Left renal pelvis (tissue), 4 donors: ENCODE results near the gene PEF1. TPM values are rescaled to one million over a fixed set of nuclear protein-coding genes. Genes with fewer than 3 reads are reported as not detected.
A peak's percentile ranks its signal among the peaks of the same experiment; 100 is the strongest.
"Not testable (repeated sequence)": the region's sequence is repeated elsewhere in the genome, so short reads cannot be mapped to it uniquely, and the experiment has no call there.

Experiments used
- DNase-seq, 4 donors: peaks; one replicate each; pipeline ENCODE4 v3.0.0-alpha.2; 2013; ENCODE audit warnings: low read depth in 4 of 4, low spot score in 3 of 4
- polyA plus RNA-seq, 4 donors: library from polyadenylated mRNA; unstranded; fragments of 120-200 nt; gene quantifications; one replicate each; pipeline ENCODE4 v1.2.1, GENCODE V29; 2013; ENCODE audit not compliant: insufficient read length in 4 of 4

The PEF1 gene
- polyA plus RNA-seq, 4 donors: 57.0 to 77.3 (median 75.9) TPM

DNA sequence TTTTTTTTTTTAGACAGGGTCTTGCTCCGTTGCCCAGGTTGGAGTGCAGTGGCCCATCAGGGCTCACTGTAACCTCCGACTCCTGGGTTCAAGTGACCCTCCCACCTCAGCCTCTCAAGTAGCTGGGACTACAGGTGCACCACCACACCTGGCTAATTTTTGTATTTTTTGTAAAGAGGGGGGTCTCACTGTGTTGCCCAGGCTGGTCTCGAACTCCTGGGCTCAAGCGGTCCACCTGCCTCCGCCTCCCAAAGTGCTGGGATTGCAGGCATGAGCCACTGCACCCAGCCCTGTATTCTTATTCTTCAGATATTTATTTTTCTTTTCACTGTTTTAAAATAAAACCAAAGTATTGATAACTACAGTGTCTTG lies 57.4 kb downstream of the PEF1 start:
- not testable (repeated sequence) for DNase-seq

DNA sequence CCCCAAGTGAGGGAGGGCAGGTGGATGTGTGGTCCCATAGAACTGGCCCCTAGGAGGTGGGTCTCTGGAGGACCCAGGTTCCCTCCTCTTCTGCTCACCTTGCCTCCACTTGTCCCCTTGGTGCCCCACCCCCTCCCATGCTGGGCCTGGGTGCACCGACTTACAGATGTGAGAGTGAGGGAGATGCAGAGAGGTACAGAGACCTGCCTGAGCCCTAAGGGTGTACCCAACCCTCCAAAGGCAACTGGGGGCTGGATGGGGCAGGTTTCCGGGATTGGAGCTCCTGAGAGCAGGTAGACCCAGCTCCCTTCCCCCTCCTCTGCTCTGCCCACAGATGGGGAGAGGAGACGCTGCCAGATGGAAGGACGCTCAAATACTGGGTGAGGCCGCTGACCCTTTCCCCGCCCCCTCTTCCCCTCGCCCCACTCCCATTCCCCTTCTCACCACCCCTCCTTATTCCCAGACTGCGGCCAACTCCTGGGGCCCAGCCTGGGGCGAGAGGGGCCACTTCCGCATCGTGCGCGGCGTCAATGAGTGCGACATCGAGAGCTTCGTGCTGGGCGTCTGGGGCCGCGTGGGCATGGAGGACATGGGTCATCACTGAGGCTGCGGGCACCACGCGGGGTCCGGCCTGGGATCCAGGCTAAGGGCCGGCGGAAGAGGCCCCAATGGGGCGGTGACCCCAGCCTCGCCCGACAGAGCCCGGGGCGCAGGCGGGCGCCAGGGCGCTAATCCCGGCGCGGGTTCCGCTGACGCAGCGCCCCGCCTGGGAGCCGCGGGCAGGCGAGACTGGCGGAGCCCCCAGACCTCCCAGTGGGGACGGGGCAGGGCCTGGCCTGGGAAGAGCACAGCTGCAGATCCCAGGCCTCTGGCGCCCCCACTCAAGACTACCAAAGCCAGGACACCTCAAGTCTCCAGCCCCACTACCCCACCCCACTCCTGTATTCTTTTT lies 58.0 kb downstream of the PEF1 start:
- no peak for DNase-seq

- DNase-seq: no peak
Observed at GRCh38 chr1:31585736-31586365, 58.8 kb downstream of the PEF1 start.

DNA sequence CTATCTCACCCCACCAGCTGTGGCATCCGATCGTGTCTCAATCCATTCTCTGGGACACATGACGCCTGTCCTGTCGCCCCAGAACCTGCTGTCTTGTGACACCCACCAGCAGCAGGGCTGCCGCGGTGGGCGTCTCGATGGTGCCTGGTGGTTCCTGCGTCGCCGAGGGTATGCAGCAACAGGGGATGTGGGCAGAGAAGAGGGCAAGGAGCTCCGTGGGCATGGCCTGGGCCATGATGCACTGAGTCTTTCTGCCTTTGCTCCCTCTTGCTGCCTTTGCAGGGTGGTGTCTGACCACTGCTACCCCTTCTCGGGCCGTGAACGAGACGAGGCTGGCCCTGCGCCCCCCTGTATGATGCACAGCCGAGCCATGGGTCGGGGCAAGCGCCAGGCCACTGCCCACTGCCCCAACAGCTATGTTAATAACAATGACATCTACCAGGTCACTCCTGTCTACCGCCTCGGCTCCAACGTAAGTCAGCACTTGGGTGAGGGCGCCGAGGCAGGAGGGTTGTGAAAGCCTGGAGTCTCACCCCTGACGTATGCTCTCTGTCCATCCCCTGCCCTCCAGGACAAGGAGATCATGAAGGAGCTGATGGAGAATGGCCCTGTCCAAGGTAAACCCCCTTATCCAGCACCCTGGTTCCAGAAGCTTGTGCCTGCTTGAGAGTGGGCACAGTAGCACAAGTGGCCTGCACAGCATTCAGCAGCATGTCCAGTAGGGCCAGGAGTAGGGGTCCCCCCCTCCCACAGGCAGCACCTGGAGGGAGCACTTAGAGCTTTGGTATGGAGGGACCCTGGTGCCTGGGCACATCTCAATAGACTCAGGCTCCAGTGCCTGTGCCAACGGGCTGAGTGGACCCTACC lies 59.6 kb downstream of the PEF1 start:
- DNase-seq: no peak

- peak in 3 of 4 donors; percentile 73 to 80 (median 75) for DNase-seq
Observed at GRCh38 chr1:31583995-31584868, 60.4 kb downstream of the PEF1 start.

GRCh38 chr1:31583082-31583994 lies 61.3 kb downstream of the PEF1 start:
- DNase-seq: no peak

DNA sequence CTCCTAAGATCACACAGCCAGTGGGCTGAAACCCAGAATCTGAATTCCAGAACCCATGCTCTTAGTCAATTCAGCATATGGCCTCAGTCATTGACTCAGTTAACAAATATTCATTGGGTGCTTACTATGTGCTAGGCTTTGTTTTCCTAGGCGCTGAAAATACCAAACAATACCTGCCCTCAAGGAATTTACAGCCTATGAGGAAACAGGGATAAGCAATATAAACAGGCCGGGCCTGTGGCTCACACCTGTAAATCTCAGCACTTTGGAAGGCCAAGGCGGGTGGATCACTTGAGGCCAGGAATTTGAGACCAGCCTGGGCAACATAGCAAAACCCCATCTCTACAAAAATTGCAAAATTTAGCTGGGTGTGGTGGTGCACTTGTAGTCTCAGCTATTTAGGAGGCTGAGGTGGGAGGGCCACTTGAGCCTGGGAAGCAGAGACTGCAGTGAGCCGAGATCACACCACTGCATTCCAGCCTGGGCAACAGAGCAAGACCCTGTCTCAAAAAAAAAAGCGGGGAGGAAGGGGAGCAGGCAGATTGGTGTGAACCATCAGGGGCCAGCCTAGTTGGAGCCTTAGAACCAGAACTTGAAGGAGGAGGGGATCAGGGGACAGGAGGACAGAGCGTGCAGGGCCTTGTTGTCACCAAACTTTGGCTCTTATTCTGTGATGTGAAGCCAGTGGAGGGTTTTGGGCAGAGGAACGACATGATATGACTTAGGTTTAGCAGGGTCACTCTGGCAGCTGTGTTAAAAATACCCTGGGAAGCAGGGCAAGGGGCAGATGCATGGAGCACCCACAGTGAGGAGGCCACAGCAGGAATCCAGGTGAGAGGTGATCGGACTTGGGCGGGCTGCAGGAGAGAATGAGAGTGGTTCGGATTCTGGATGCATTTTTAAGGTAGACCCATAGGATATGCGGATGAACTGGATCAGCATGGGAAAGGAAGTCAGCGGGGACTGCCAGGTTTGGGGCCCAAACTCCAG lies 62.6 kb downstream of the PEF1 start:
- DNase-seq: no peak

- DNase-seq: no peak
Observed at GRCh38 chr1:31580891-31581603, 63.6 kb downstream of the PEF1 start.

DNA sequence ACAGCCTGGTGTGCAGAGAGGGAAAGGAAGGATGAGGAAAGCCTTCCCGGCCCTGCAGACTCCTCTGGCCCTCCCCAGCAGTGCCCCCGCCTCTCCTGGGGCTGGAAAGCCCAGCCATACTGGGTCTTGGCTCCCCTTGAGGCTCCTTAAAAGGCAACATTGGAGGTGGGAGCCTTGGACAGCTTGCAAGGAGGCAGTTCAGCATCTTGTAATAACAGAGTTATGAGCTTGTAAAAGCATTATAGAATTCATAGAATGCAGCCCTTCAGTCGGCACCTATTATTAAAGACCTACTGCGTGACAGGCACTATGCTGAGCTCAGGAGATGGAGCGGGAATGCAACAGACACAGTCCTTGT lies 64.2 kb downstream of the PEF1 start:
- DNase-seq: no peak

Other genes with a start within 250 kb of the PEF1 start
- 10 to 100 TPM in 3 of 4 donors, 1 to 10 TPM in 1; 8.8 to 51.2 (median 41.6) TPM for gene SERINC2, start 231.7 kb downstream of the PEF1 start, polyA plus RNA-seq
- 10 to 100 TPM; 10.3 to 55.4 (median 39.6) TPM for gene TINAGL1, start 68.4 kb downstream of the PEF1 start, polyA plus RNA-seq
- gene HCRTR1, start 27.2 kb downstream of the PEF1 start, polyA plus RNA-seq: under 1 TPM; 0.09 to 0.19 (median 0.17) TPM
- 100 to 1,000 TPM in 1 of 4 donors, 10 to 100 TPM in 3; 41.0 to 284 (median 54.4) TPM for gene COL16A1, start 59.1 kb upstream of the PEF1 start, polyA plus RNA-seq
- 10 to 100 TPM; 12.0 to 26.6 (median 15.8) TPM for gene ADGRB2, start 119.5 kb upstream of the PEF1 start, polyA plus RNA-seq
- gene SPOCD1, start 171.1 kb upstream of the PEF1 start, polyA plus RNA-seq: under 1 TPM in 3 of 4 donors, not detected in 1; 0.26 to 0.37 (median 0.35) TPM